GM12891 (cell line): ENCODE measurements around the gene SYCP2L.

ENCODE experiments used
- DNase-seq: peaks from one replicate; pipeline ENCODE4 v3.0.0; 2011; ENCODE audit warnings: low spot score; ENCODE audit not compliant: insufficient read length
- FAIRE-seq: peaks from 2 replicates; lab custom pipeline; 2011; peaks lifted over from hg19 to GRCh38; lab: Jason Lieb, UNC
- PAX5 ChIP-seq: IDR thresholded peaks from 2 replicates; pipeline ENCODE4 v1.6.1; 2011; ENCODE audit warnings: low read length, moderate library complexity, mild to moderate bottlenecking; ENCODE audit not compliant: insufficient read depth, severe bottlenecking
- POLR2A ChIP-seq: IDR thresholded peaks from 2 replicates; pipeline ENCODE4 v1.6.1; 2011; ENCODE audit warnings: low read depth, low read length, control low read depth
- POLR2AphosphoS5 ChIP-seq: IDR thresholded peaks from 2 replicates; pipeline ENCODE4 v1.6.1; 2011; ENCODE audit warnings: low read depth, low read length, control low read depth
- POU2F2 ChIP-seq: IDR thresholded peaks from 2 replicates; pipeline ENCODE4 v1.6.1; 2011; ENCODE audit warnings: low read depth, mild to moderate bottlenecking, control low read depth, low read length, moderate library complexity
- SPI1 ChIP-seq: IDR thresholded peaks from 2 replicates; pipeline ENCODE4 v1.6.1; 2011; ENCODE audit warnings: low read depth, low read length, control low read depth
- TAF1 ChIP-seq: IDR thresholded peaks from 2 replicates; pipeline ENCODE4 v1.6.1; 2011; ENCODE audit warnings: low read depth, low read length, control low read depth

The SYCP2L gene

GRCh38 chr6:11016452-11016851, 129.6 kb downstream of the SYCP2L start:
- TF ChIP-seq PAX5: no peak
- TF ChIP-seq POLR2AphosphoS5: no peak
- TF ChIP-seq POU2F2: no peak
- TF ChIP-seq POLR2A: no peak
- no peak for TF ChIP-seq SPI1
- no peak for TF ChIP-seq TAF1
- FAIRE-seq: no peak

GRCh38 chr6:11017090-11017489, 130.2 kb downstream of the SYCP2L start:
- DNase-seq (no peak), FAIRE-seq (no peak)
- TF ChIP-seq POLR2AphosphoS5 (no peak), TAF1 (no peak), PAX5 (no peak), SPI1 (no peak), POLR2A (no peak), POU2F2 (no peak)

More at GRCh38 chr6:11016452-11016851, 129.6 kb downstream of the SYCP2L start:
- no peak for DNase-seq

GRCh38 chr6:11018225-11018624, 131.4 kb downstream of the SYCP2L start:
- FAIRE-seq (no peak), DNase-seq (no peak)
- TF ChIP-seq POU2F2: no peak
- TF ChIP-seq TAF1: no peak
- no peak for TF ChIP-seq POLR2A
- TF ChIP-seq SPI1: no peak
- TF ChIP-seq PAX5: no peak
- TF ChIP-seq POLR2AphosphoS5: no peak

- no peak for FAIRE-seq
- no peak for TF ChIP-seq POU2F2
- TF ChIP-seq POLR2A: no peak
- no peak for TF ChIP-seq SPI1
- no peak for TF ChIP-seq POLR2AphosphoS5
- no peak for TF ChIP-seq TAF1
- TF ChIP-seq PAX5: no peak
- no peak for DNase-seq
Observed at GRCh38 chr6:11021003-11021402, 134.2 kb downstream of the SYCP2L start.

GRCh38 chr6:11021714-11022113, 134.9 kb downstream of the SYCP2L start:
- no peak for FAIRE-seq
- TF ChIP-seq SPI1: no peak
- no peak for TF ChIP-seq POLR2A
- DNase-seq: no peak

- DNase-seq: no peak
Observed at GRCh38 chr6:11023032-11023431, 136.2 kb downstream of the SYCP2L start.

More at GRCh38 chr6:11023032-11023431, 136.2 kb downstream of the SYCP2L start:
- FAIRE-seq: no peak
- no peak for TF ChIP-seq SPI1
- no peak for TF ChIP-seq POLR2AphosphoS5
- no peak for TF ChIP-seq TAF1
- TF ChIP-seq POU2F2: no peak
- TF ChIP-seq POLR2A: no peak
- no peak for TF ChIP-seq PAX5
